CD4-positive, alpha-beta T cell treated with Interferon gamma for 1 hour (primary cell): ENCODE data around the gene MYH11.
"Not testable (repeated sequence)": the region's sequence is repeated elsewhere in the genome, so short reads cannot be mapped to it uniquely, and the experiment has no call there.

Experiments
- DNase-seq: peaks from one replicate; pipeline ENCODE4 v3.0.0-alpha.2; 2020

Gene MYH11

DNA sequence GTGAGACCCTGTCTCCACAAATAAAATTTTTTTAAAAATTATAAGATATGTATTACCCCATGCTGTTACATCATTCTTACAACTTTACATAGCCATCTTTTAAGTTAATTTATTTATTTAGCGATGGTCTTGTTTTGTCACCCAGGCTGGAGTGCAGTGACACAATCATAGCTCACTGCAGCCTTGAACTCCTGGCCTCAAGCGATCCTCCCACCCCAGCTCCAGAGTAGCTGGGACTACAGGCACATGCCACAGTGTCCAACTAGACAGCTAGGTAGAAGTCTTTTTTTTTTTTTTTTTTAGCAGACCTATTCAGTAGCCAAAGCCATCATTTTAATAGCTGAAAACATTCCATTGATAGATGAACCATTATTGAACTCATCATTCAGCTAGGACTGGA is 114.1 kb downstream of the MYH11 start:
- no peak for DNase-seq

DNA sequence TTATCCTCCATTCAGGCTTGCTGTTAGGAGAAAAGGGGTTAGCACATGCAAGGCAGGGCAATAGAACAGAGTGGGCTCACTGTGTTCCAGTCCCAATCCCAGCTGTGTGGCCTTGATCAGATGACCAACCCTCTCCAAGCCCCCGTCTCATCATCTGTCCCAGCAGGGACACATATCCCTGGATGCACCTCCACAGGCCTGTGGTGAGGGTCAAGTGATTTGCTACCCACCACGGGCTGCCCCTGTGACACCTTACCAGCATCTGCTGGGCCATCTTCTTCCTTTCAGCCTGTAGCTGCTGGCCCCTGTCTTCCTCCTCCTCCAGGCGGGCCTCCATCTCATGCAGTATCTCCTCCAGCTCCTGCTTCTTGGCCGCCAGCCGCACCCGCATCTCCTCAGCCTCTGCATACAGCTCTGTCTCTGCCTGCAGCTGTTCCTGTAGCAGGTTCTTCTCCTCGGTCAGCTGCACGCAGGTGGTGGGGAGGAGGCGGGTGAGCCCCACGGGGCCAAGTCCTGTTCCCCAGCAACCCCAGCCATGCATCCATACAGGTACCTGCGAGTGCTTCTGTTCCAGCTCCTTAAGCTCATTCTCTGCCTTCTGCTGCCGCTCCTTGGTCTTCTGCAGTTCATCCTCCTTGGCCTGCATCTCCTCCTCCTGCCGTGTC is 115.5 kb downstream of the MYH11 start:
- DNase-seq: no peak

DNA sequence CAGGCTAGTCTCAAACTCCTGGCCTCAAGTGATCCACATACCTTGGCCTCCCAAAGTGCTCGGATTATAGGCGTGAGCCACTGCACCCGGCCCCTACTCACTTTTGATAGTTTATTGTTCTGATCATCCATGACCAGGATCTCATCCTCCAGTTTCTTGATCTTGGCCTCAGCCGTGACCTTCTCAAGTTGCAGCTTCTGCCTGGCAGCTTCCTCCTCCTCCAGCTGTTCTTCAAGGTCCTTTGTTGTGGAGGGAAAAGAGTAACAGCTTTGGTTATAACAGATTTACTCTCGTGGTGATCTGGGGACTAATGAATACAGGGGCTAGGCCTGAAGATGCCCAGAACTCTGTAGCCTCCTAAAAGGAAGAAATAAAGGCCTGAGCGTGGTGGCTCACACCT is 116.9 kb downstream of the MYH11 start:
- DNase-seq: no peak

DNA sequence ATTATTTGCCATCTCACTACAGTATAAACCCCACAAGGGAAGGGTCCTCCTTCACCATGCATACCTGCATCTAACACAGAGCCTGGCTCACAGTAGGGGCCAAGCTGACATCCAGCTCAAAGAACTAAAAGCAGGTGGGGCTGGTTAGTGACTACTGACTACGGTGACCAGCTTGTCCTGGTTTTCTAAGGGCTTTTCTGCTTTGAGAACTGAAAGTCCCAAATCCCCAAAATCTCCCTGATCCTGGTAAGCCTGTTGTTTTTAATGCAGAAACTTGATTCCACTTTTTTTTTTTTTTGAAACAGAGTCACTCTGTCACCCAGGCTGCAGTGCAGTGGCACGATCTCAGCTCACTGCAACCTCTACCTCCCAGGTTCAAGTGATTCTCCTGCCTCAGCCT is 117.4 kb downstream of the MYH11 start:
- no peak for DNase-seq

DNA sequence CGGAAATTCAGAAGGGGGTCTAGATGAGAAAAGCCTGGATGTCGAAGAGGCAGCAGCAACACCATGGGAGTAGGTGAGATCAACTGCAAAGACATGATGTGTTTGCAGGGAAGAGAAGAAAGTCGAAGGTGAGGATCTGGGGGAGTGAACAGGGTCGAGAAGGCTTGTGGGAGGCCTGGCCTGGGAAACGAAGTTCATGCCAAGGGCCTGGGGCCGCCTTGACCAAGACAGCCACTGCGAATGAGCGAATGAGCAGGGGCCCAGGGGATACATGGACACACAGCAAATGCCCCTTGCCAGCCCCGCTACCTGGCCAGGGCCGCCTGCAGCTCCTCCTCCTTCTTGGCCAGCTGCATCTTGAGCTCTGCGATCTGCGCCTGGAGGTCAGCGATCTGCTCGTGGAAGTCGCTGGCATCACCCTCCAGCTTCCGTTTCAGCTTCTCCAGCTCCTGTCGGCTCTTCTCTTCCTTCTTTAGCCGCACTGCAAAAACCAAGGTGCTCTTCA is 119.6 kb downstream of the MYH11 start:
- no peak for DNase-seq

DNA sequence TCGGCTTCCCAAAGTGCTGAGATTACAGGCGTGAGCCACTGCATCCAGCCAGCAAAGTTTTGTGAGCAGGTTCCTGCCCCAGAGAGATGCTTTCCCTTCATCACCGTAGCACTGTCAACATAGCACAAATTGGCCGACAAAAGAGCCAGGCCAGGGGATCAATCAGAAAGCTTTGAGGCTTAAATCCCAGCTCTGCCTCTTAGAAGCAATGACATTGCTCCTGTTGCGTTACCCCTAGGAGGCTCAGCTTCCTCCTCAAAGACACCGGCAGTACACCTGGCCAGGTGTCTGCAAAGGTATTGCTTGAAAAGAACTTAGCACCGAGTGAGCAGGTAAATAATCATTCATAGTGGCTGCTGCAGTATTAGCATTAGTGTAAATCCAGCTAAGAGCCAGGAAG is 120.3 kb downstream of the MYH11 start:
- DNase-seq: no peak

DNA sequence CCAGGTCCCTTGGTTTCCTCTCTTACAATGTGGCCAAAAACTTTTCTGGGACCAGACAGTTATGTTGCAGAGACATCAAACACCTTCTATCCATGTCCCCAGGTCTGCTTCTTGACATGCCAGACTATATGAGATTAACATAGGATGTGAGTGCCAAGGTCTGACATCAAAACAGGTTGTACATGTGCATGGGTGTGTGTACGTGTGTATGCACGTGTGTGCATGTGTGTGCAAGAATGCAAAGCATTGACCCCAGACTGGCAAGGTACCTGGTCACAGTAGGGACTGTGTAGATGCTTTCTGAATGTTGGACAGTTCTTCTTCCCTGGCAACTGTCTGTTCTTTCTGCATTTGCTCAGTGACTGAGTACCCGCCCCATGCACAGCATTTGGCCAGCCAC is 121.2 kb downstream of the MYH11 start:
- no peak for DNase-seq

GRCh38 chr16:15732416-15732815 is 124.4 kb downstream of the MYH11 start:
- no peak for DNase-seq

GRCh38 chr16:15729152-15729551 is 127.7 kb downstream of the MYH11 start:
- no peak for DNase-seq

GRCh38 chr16:15727697-15728096 is 129.1 kb downstream of the MYH11 start:
- DNase-seq: not testable (repeated sequence)

GRCh38 chr16:15726715-15727114 is 130.1 kb downstream of the MYH11 start:
- DNase-seq: no peak

DNA sequence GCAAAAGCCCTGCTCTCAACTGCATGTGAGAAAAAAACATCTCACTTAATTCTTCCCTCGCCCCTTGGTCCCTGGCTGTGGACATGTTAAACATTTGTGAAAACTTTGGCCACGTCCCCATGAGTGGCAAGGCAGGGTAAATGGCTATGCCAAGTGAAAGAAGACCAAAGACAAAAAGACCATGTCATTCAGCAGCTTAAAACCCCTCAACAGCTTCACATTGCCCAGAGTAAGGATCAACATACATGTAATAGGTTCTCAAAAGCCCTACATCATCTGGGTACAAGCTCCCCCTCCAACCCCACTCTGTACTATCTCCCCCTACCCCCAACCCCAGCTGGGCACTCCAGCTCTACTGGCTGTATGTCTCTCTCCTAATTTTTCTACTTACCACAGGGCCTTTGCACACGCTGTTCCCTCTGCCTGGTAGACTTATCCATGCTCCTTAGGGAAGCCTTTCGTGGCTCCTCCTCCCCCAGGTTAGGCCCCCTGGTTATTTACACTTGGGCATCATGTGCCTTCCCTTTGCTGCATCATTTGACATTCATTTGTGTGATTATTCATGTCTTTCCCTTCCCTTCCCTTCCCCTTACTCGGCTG is 131.1 kb downstream of the MYH11 start:
- DNase-seq: no peak

DNA sequence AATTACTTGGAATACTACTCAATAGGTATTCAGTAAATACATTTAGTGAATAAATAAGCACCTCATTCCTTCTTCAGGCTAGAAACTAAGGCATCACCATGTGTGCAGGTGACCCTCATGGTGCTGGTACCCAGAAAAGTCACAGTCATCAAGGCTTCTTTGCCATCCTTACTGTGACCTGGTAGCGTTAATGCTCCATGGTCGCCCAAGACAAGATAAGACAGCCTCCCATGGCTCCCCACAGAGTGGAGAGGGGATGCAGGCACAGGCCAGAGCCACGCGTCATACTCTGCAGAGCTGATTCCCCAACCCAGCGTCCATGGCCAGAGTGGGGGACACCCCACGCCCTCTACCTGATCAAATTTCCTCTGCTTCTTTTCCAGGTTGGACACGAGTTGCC is 133.0 kb downstream of the MYH11 start:
- no peak for DNase-seq

GRCh38 chr16:15721018-15721417 is 135.8 kb downstream of the MYH11 start:
- DNase-seq: no peak

DNA sequence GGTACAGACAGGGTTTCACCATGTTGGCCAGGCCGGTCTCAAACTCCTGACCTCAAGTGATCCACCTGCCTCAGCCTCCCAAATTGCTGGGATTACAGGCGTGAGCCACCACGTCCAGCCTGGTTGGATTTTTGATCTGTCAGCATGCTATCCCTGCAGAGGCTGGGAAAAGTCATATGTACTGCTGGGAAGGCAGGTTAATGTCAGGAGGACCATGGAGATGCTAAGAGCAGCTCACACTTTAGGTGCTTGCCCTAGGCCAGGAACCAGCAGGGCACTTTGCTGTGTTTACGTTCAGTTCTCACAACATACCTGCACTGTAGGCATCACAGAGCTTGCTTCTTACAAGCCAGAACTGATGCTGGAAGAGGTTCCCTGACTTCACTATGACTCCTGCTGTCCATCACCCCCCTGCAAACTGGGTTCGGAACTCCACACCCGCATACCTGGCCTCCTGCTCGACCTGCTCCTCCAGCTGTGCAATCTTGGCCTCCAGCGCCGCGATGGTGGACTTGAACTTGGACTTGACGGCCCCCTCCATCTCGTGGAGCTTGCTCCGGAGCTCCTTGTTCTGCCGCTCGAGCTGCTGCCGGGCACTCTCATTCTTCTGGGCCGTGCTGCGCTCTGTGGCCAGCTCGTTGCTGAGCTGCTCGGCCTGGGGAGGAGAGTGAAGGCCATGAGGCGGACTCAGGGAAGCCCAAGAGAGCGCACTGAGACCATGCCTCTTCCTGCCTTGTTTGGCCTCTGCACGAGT is 140.0 kb downstream of the MYH11 start:
- DNase-seq: no peak

DNA sequence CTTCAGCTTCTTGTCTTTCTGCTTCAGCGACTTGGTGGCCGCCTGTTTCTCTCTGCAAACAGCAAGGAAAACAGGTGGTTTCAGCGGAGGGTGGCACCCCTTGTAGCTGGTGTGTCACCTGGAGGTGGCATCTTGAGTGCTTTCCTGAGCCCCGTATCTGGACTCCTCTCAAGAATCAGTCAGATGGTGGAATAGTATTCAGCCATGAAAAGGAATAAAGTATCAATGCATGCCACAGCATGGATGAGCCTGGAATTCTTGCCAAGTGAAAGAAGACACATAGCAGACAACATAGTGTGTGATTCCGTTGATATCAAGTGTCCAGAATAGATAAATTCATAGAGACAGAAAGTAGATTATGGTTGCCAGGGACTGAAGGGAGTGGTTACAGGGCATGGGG is 141.6 kb downstream of the MYH11 start:
- DNase-seq: no peak

GRCh38 chr16:15714393-15715172 is 142.2 kb downstream of the MYH11 start:
- DNase-seq: no peak

DNA sequence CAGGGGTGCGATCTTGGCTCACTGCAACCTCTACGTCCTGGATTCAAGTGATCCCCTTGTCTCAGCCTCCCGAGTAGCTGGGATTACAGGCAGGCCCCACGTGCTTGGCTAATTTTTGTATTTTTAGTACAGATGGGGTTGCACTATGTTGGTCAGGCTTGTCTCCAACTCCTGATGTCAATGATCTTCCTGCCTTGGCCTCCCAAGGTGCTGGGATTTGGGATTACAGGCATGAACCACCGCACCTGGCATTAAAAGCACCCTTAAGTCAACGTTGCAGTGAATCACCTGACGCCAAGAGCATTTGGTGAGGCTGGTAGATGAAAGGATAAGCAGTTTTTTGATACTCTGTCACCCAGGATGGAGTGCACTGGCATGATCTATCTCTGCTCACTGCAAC is 147.8 kb downstream of the MYH11 start:
- DNase-seq: no peak

DNA sequence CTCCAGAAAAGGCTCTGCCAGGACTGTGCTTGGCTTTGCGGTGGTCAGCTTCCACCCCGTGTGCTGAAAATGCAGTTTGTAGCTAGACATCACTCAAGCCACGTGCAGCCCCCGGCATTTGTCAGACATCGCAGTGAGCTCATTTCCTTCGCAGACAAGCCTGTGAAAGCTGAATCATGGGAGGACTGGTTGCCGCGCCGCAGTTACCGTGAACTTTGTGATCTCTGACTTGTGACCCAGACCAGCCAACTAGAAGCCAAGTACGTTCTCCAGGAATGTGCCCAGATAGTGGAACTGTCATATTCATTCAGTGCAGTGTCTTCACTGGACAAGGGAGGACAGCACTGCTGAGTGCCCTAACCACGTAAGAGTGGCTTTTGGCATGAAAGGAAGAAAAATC is 148.7 kb downstream of the MYH11 start:
- no peak for DNase-seq

DNA sequence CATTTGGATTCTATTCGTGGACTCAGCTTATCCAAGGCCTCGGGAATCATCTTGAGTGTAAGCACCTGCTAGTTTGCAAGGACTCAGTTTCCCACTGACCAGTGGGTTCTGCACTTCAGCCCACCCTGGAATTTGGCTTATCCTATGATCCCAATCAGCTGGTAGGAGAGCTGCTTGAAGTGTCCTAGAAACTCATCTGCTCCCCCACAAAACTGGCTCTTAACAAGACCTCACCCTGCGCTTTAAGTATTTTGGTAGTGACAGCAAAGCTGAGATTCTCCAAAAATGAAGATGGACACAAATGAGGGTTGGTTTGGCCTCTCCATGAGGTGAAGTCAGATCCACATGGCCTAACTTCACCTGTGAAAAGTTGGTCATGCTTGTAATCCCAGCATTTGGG is 149.5 kb downstream of the MYH11 start:
- DNase-seq: no peak

- DNase-seq: no peak
Observed at GRCh38 chr16:15705064-15705565, 151.7 kb downstream of the MYH11 start.

- DNase-seq: peak; percentile 62
Observed at GRCh38 chr16:15704545-15704987, 152.3 kb downstream of the MYH11 start.
